Cardiac fibroblast (primary cell): ENCODE results near the gene STAC2.
A peak's percentile ranks its signal among the peaks of the same experiment; 100 is the strongest.
"Not testable (repeated sequence)": the region's sequence is repeated elsewhere in the genome, so short reads cannot be mapped to it uniquely, and the experiment has no call there.

Source experiments
- DNase-seq, 2 donors: peaks; one replicate each; pipeline versions ENCODE4 v3.0.0 to v3.0.0-alpha.2; 2010; ENCODE audit warnings: low read depth in 2 of 2
- H3K4me3 ChIP-seq, 2 donors: replicated peaks in 1 of 2; 1 replicate in 1 of 2; 2 replicates in 1 of 2; pipeline ENCODE4 v1.5.1; 2011; ENCODE audit warnings: low read depth in 2 of 2, low read length in 2 of 2, mild to moderate bottlenecking in 2 of 2, moderate library complexity in 1 of 2
- CTCF ChIP-seq: IDR thresholded peaks from one replicate; pipeline ENCODE4 v1.5.1; 2011; ENCODE audit warnings: low read depth, mild to moderate bottlenecking, low read length, inconsistent platforms

The STAC2 gene

GRCh38 chr17:39251997-39252396, 26.3 kb upstream of the STAC2 start:
- DNase-seq, result no peak
- no peak for TF ChIP-seq CTCF
- H3K4me3 ChIP-seq, result no peak overlapping the region

GRCh38 chr17:39250076-39250475, 24.3 kb upstream of the STAC2 start:
- not testable (repeated sequence) for DNase-seq, H3K4me3 ChIP-seq

GRCh38 chr17:39246274-39246673, 20.5 kb upstream of the STAC2 start:
- no peak for DNase-seq
- TF ChIP-seq CTCF, result peak; percentile 8
- H3K4me3 ChIP-seq, result no peak overlapping the region

GRCh38 chr17:39244600-39245570, 19.1 kb upstream of the STAC2 start:
- TF ChIP-seq CTCF, result peak; percentile 97
- no peak overlapping the region for H3K4me3 ChIP-seq
- peak; percentile 86 to 88 for DNase-seq

- TF ChIP-seq CTCF, result no peak
- DNase-seq, result peak in 1 of 2 donors; percentile 20
- H3K4me3 ChIP-seq, result no peak overlapping the region
Observed at GRCh38 chr17:39244016-39244599, 18.4 kb upstream of the STAC2 start.

- no peak for DNase-seq
- H3K4me3 ChIP-seq, result no peak overlapping the region
- TF ChIP-seq CTCF, result no peak
Observed at GRCh38 chr17:39243155-39243554, 17.4 kb upstream of the STAC2 start.

- no peak for TF ChIP-seq CTCF
- no peak for DNase-seq
Observed at GRCh38 chr17:39240631-39241030, 14.9 kb upstream of the STAC2 start.

More at GRCh38 chr17:39240631-39241030, 14.9 kb upstream of the STAC2 start:
- no peak overlapping the region for H3K4me3 ChIP-seq
